Measurements from ENCODE around the gene OR2T11. TPM values are rescaled to one million over a fixed set of nuclear protein-coding genes. Genes with fewer than 3 reads are reported as not detected.

Gene OR2T11, protein sequence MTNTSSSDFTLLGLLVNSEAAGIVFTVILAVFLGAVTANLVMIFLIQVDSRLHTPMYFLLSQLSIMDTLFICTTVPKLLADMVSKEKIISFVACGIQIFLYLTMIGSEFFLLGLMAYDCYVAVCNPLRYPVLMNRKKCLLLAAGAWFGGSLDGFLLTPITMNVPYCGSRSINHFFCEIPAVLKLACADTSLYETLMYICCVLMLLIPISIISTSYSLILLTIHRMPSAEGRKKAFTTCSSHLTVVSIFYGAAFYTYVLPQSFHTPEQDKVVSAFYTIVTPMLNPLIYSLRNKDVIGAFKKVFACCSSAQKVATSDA
- not detected in 5 replicates for total RNA-seq (2022; extraction: Qiagen RNA extraction; ENCODE audit: low read depth)

DNA sequence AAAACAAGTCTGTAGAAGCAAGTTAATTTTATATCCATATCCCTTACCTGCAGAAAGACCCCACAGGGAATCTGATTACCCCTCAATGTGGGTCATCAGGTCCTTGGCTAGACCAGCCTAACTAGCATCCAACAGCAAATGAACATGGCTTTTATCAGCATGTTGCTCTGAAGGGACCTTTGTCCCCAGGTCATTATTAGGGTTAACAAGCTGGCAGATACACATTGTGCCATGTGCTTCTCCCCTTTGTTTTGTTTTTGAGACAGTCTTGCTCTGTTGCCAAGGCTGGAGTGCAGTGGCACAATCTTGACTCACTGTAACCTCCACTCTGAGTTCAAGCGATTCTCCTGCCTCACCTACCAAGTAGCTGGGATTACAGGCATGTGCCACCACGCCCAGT, at the start of gene OR2T11:
OR2T11 (minus strand) TSS at position 101 of the 400 bp plus-strand sequence. CDS start 7,963 bp downstream, outside the sequence.

DNA sequence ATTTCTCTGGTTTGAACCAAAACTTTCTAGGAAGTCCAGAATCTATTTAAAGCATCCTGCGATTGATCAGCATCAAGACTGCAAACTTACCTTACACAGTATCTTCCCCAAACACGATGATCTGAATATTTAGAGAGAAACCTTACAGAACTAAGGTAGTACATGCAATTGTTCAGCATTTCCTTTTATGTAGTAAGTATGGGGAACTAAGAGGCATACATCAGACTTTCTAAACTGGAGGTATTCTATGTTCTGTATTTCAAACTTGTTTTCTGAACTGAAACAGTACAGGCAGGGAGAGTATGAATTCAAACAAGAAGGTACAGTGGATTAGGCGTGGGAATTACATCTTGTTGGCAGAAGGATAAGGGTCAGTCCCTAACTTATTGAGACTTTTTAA, 20.5 kb upstream of the OR2T11 start, which contains the start of gene OR2T27:
OR2T27 (minus strand) TSS at position 175 of the 400 bp plus-strand sequence. CDS start 4,644 bp downstream, outside the sequence.

DNA sequence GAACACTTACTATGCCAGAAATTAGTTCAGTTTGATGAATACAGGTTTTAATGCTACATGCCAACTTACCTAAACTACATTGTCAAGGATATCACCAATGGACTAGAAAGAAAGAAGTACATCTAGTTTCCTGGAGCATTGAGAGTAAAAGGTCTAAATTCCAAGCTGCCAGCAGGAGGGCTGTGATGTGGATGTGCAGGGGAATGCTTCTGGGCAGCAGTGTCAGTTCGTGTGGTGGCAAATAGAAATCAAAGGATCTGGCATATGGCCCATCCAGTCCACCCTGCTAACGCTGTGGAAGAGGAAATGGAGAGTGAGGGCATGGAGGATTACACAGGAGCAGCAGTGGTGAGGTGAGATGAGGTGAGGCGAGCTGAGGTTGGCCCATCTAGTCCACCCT, 10.3 kb upstream of the OR2T11 start, which contains the start of gene OR2T35:
OR2T35 (minus strand) TSS at position 101 of the 400 bp plus-strand sequence. CDS start 6,020 bp downstream, outside the sequence.

DNA sequence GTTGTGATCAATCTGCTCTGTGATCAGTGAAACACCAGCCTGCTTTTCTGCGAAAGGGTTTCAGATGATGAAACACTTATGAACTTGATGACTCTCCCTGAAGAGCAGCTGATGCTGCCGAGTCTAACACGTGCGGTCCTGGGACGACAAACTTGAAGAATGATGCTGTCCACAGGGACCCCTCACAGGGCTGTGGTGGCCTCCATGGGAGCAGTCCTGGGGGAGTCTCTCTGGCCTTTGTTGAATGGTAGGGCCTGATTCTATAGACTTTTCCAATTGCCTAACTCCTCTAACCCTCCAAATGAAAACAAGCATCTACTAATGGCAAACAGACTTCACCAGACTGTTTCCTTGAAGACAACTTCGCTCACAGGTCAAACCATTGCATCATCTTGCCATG, 37.3 kb downstream of the OR2T11 start, which contains the start of gene OR2T10:
OR2T10 (minus strand) TSS at position 112 of the 400 bp plus-strand sequence. CDS start 3,932 bp downstream, outside the sequence.

DNA sequence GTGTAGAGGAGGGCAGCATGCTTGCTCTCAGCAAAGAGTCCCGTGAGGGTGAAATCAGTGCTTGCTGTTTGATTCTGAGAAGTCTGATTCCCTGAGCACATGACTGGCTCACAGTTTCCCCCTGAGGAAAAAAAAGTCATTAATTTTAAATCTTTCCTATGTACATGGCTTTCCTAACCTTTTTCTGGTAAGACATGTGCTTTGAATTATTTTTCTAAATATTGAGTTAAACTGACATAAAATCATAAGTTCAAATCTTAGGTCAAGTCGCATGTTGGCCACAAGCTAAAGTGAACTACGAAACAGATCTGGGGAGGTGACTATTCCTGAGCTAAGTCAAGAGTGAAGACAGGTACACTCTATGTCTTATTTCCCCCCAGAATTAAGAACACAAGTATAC, 60.2 kb downstream of the OR2T11 start, which contains the start of gene OR2T34:
OR2T34 (minus strand) TSS at position 101 of the 400 bp plus-strand sequence; CDS start at position 101, 0 bp downstream.

Other genes starting within 250 kb of the OR2T11 start
- not detected in 5 replicates for gene OR2T1, start 232.0 kb downstream of the OR2T11 start, total RNA-seq (2022; extraction: Qiagen RNA extraction; ENCODE audit: low read depth)
- not detected in 5 replicates for gene OR2T2, start 189.5 kb downstream of the OR2T11 start, total RNA-seq (2022; extraction: Qiagen RNA extraction; ENCODE audit: low read depth)
- gene OR2T3, start 161.7 kb downstream of the OR2T11 start, total RNA-seq (2022; extraction: Qiagen RNA extraction; ENCODE audit: low read depth), result not detected in 5 replicates
- not detected in 5 replicates for gene OR2T5, start 146.5 kb downstream of the OR2T11 start, total RNA-seq (2022; extraction: Qiagen RNA extraction; ENCODE audit: low read depth)
- not detected in 5 replicates for gene OR2G6, start 127.0 kb downstream of the OR2T11 start, total RNA-seq (2022; extraction: Qiagen RNA extraction; ENCODE audit: low read depth)
- not detected in 5 replicates for gene OR2T29, start 72.3 kb downstream of the OR2T11 start, total RNA-seq (2022; extraction: Qiagen RNA extraction; ENCODE audit: low read depth)
- gene OR2T34, start 60.3 kb downstream of the OR2T11 start, total RNA-seq (2022; extraction: Qiagen RNA extraction; ENCODE audit: low read depth), result not detected in 5 replicates
- not detected in 5 replicates for gene OR2T10, start 37.4 kb downstream of the OR2T11 start, total RNA-seq (2022; extraction: Qiagen RNA extraction; ENCODE audit: low read depth)
- not detected in 5 replicates for gene OR2T35, start 10.2 kb upstream of the OR2T11 start, total RNA-seq (2022; extraction: Qiagen RNA extraction; ENCODE audit: low read depth)
- gene OR2T27, start 20.4 kb upstream of the OR2T11 start, total RNA-seq (2022; extraction: Qiagen RNA extraction; ENCODE audit: low read depth), result not detected in 5 replicates
- not detected in 5 replicates for gene OR14I1, start 67.7 kb upstream of the OR2T11 start, total RNA-seq (2022; extraction: Qiagen RNA extraction; ENCODE audit: low read depth)
- 0.11 to 0.32 TPM (median 0.17 TPM) in 3 of 5 replicates, not detected in the others for gene LYPD8, start 120.7 kb upstream of the OR2T11 start, total RNA-seq (2022; extraction: Qiagen RNA extraction; ENCODE audit: low read depth)
- 24.8 to 29.0 TPM (median 27.3 TPM) in 5 replicates for gene SH3BP5L, start 190.8 kb upstream of the OR2T11 start, total RNA-seq (2022; extraction: Qiagen RNA extraction; ENCODE audit: low read depth)
- gene ZNF672, start 203.1 kb upstream of the OR2T11 start, total RNA-seq (2022; extraction: Qiagen RNA extraction; ENCODE audit: low read depth), result 19.4 to 26.5 TPM (median 24.3 TPM) in 5 replicates
- gene ZNF692, start 224.0 kb upstream of the OR2T11 start, total RNA-seq (2022; extraction: Qiagen RNA extraction; ENCODE audit: low read depth), result 11.9 to 30.1 TPM (median 25.4 TPM) in 5 replicates